Activated CD4-positive, CD25-positive, alpha-beta regulatory T cell (primary cell): ENCODE results near the gene BRWD1.

Source experiments
- DNase-seq, 4 experiments: peaks; one replicate each; lab custom pipeline; 2025; lab: John Stamatoyannopoulos, UW

The BRWD1 gene

GRCh38 chr21:39134288-39134810 is 179.1 kb downstream of the BRWD1 start:
- DNase-seq = no peak
